GM12878 (cell line): ENCODE results near the gene PACS1. TPM values are rescaled to one million over a fixed set of nuclear protein-coding genes. Genes with fewer than 3 reads are reported as not detected.

Experiments used
- ATAC-seq: fragments of 200-7000 bp; cut with Tn5 transposase; 3 replicates; pipeline ENCODE4 v1.9.1; 2020; ENCODE audit warnings: mild to moderate bottlenecking, moderate library complexity
- BruUV-seq: library from RNA; stranded (reverse); fragments of 400-500 nt; replicated peaks from 2 replicates; lab custom pipeline; 2021; lab: Mats Ljungman, UMichigan
- CTCF ChIA-PET: fragments of 300-600 bp; sonication (Branson Sonifier 250); formaldehyde crosslinking; extraction: SDS; loops from one replicate; lab custom pipeline; 2021; ENCODE audit warnings: inconsistent platforms; lab: Yijun Ruan, JAX
- POLR2A ChIA-PET: fragments of 350-600 bp; formaldehyde crosslinking; extraction: SDS; loops from one replicate; lab custom pipeline; 2021; ENCODE audit warnings: inconsistent platforms; lab: Charles Lee
- RAD21 ChIA-PET: fragments of 300-600 bp; sonication (Branson Sonifier 250); formaldehyde crosslinking; loops from one replicate; lab custom pipeline; 2023; ENCODE audit warnings: antibody characterized with exemption; ENCODE audit not compliant: unreplicated experiment; lab: Charles Lee
- SMC1A ChIA-PET: fragments of 300-600 bp; sonication (Branson Sonifier 250); formaldehyde crosslinking; loops from one replicate; lab custom pipeline; 2023; ENCODE audit not compliant: unreplicated experiment, uncharacterized antibody; lab: Charles Lee
- DNase-seq: peaks from one replicate; pipeline ENCODE4 v3.0.0-alpha.2; 2011; ENCODE audit warnings: low read depth, low spot score
- FAIRE-seq: peaks from 3 replicates; lab custom pipeline; 2011; peaks lifted over from hg19 to GRCh38; lab: Jason Lieb, UNC
- H2AFZ ChIP-seq: 2 replicates; pipeline ENCODE4 v1.6.0; 2011; ENCODE audit warnings: low read depth, low read length, control low read depth; ENCODE audit not compliant: control insufficient read depth
- H3K27ac ChIP-seq: 2 replicates; pipeline ENCODE4 v1.5.1; 2011; ENCODE audit warnings: control low read depth; ENCODE audit not compliant: control insufficient read depth, insufficient read depth
- H3K27me3 ChIP-seq, 2 experiments: replicated peaks in 1 of 2; 2 replicates each; pipeline versions ENCODE4 v1.6.0 to v1.6.1; 2011; ENCODE audit warnings: low read length in 1 of 2; ENCODE audit not compliant: control insufficient read depth in 2 of 2, insufficient read depth in 2 of 2
- H3K36me3 ChIP-seq, 2 experiments: 2 replicates each; pipeline ENCODE4 v1.5.1; 2011; ENCODE audit warnings: low read length in 1 of 2; ENCODE audit not compliant: control insufficient read depth in 2 of 2, insufficient read depth in 2 of 2
- H3K4me1 ChIP-seq: 2 replicates; pipeline ENCODE4 v1.6.1; 2011; ENCODE audit warnings: mild to moderate bottlenecking, low read length, moderate library complexity, mixed read lengths; ENCODE audit not compliant: control insufficient read depth, insufficient read depth
- H3K4me2 ChIP-seq: 2 replicates; pipeline ENCODE4 v1.6.0; 2011; ENCODE audit warnings: control low read depth; ENCODE audit not compliant: control insufficient read depth, insufficient read depth
- H3K4me3 ChIP-seq: fragments of 200-600 bp; sonication (generic); 2 replicates; pipeline ENCODE4 v1.5.1; 2016
- H3K79me2 ChIP-seq: 2 replicates; pipeline ENCODE4 v1.6.0; 2011; ENCODE audit warnings: low read length; ENCODE audit not compliant: control insufficient read depth, insufficient read depth
- H3K9ac ChIP-seq: 2 replicates; pipeline ENCODE4 v1.8.0; 2011; ENCODE audit warnings: low read length, control low read depth, mixed read lengths; ENCODE audit not compliant: control insufficient read depth, insufficient read depth
- H3K9me3 ChIP-seq: replicated peaks from 3 replicates; pipeline ENCODE4 v1.5.1; 2011; ENCODE audit warnings: mild to moderate bottlenecking, low read length; ENCODE audit not compliant: control insufficient read depth, insufficient read depth
- H4K20me1 ChIP-seq: 2 replicates; pipeline ENCODE4 v1.6.0; 2011; ENCODE audit not compliant: control insufficient read depth, insufficient read depth
- CEBPB ChIP-seq, 2 experiments: fragments of 150-350 bp in 1 of 2; IDR thresholded peaks; 2 replicates each; pipeline ENCODE4 v1.6.1; 2012 to 2014; ENCODE audit warnings: low read depth in 2 of 2, low read length in 2 of 2, borderline replicate concordance in 1 of 2, inconsistent platforms in 1 of 2
- EZH2 ChIP-seq: IDR thresholded peaks from 2 replicates; pipeline ENCODE4 v1.6.1; 2012; ENCODE audit warnings: low read depth, mild to moderate bottlenecking, control low read depth, inconsistent platforms, low read length, borderline replicate concordance; ENCODE audit not compliant: control insufficient read depth
- FOS ChIP-seq: IDR thresholded peaks from 3 replicates; pipeline ENCODE4 v1.6.1; 2011; ENCODE audit warnings: borderline replicate concordance; ENCODE audit not compliant: insufficient read length; ENCODE audit errors: extremely low read depth
- KAT2A ChIP-seq: conservative IDR thresholded peaks from 2 replicates; pipeline ENCODE4 v1.6.1; 2011; ENCODE audit warnings: low read depth, low read length; ENCODE audit not compliant: control insufficient read depth
- MTA3 ChIP-seq: IDR thresholded peaks from 2 replicates; pipeline ENCODE4 v1.6.1; 2012; ENCODE audit warnings: low read length, inconsistent platforms, borderline replicate concordance
- NFXL1 ChIP-seq: fragments of 450-650 bp; IDR thresholded peaks from 2 replicates; pipeline ENCODE4 v1.6.1; 2017; ENCODE audit warnings: antibody characterized with exemption, mild to moderate bottlenecking, borderline replicate concordance
- RAD51 ChIP-seq: fragments of 450-650 bp; IDR thresholded peaks from 2 replicates; pipeline ENCODE4 v1.6.1; 2016; ENCODE audit warnings: moderate library complexity, mild to moderate bottlenecking, inconsistent platforms
- RELA ChIP-seq: fragments of 450-650 bp; IDR thresholded peaks from 2 replicates; pipeline ENCODE4 v1.8.0; 2014; ENCODE audit warnings: borderline replicate concordance; ENCODE audit not compliant: partially characterized antibody
- RFX5 ChIP-seq: IDR thresholded peaks from 2 replicates; pipeline ENCODE4 v1.6.1; 2011; ENCODE audit warnings: low read depth, low read length, improper control_type of control experiment
- SIN3A ChIP-seq: IDR thresholded peaks from 2 replicates; pipeline ENCODE4 v1.6.1; 2012; ENCODE audit warnings: low read depth, low read length, improper control_type of control experiment
- TARDBP ChIP-seq: IDR thresholded peaks from 2 replicates; pipeline ENCODE4 v1.6.1; 2016; ENCODE audit warnings: borderline replicate concordance
- ZNF384 ChIP-seq: IDR thresholded peaks from 2 replicates; pipeline ENCODE4 v1.6.1; 2012; ENCODE audit warnings: low read depth, mild to moderate bottlenecking, low read length, improper control_type of control experiment, borderline replicate concordance
- ZZZ3 ChIP-seq: IDR thresholded peaks from 2 replicates; pipeline ENCODE4 v1.6.1; 2011; ENCODE audit warnings: low read depth; ENCODE audit not compliant: control insufficient read depth, insufficient read length
- WGBS: methylation state at CpG from one replicate; pipeline ENCODE4 v1.1.6; 2016; ENCODE audit warnings: low lambda C conversion rate; ENCODE audit not compliant: insufficient replicate concordance, insufficient coverage; ENCODE audit errors: missing lambda C conversion rate; 5-methylcytosine and 5-hydroxymethylcytosine counted together
- in situ Hi-C: fragments of 300-500 bp; cut with MboI; formaldehyde crosslinking; loops from 9 replicates; pipeline ENCODE4 v1.14.3; 2018; ENCODE audit warnings: mixed read lengths
- intact Hi-C: fragments of 100-400 bp; cut with micrococcal nuclease; formaldehyde crosslinking; loops from one replicate; pipeline ENCODE4 v1.14.2; 2022; ENCODE audit not compliant: unreplicated experiment
- polyA plus RNA-seq, 11 experiments: library from polyadenylated mRNA; depleted of rRNA in 4 of 11; unstranded in 6 of 11; stranded (reverse) in 5 of 11; fragments of >200 nt; fragmentation: Nextera tagmentation in 4 of 11; fragmentation: Illumina TruSeq in 1 of 11; extraction: Ambion mirVana in 4 of 11; extraction: Trizol in 1 of 11; gene quantifications; 1 replicate in 1 of 11; 2 replicates in 10 of 11; pipeline versions ENCODE4 v1.2.1 to v1.2.3, GENCODE V29; 2011 to 2016; ENCODE audit warnings: inconsistent platforms in 2 of 11, missing spikeins in 2 of 11, low read depth in 1 of 11
- total RNA-seq, 4 experiments: library from RNA; depleted of rRNA in 3 of 4; stranded (reverse); fragments of >200 nt in 3 of 4; fragmentation: Illumina TruSeq in 1 of 4; extraction: Trizol in 1 of 4; gene quantifications; 2 replicates each; pipeline versions ENCODE4 v1.2.1 to v1.2.3, GENCODE V29; 2013 to 2021

Gene PACS1
- total and polyA plus RNA-seq, 10 of the 15 experiments (the other 5 are each of a cell fraction or from before 2014, with no cell fraction given): 1.1 to 74.3 (median 17.9) TPM

- H3K27me3 ChIP-seq: no peaks in the 10 kb centered on the region
- peaks cover 10% of the 10 kb centered on the region for H3K4me1 ChIP-seq
- H4K20me1 ChIP-seq: no peaks in the 10 kb centered on the region
- intact Hi-C loops: no loop called here
- H3K4me3 ChIP-seq: no peak overlapping the region
- WGBS: 88% methylated on average over 10 of the region's 10 CpGs
- CTCF ChIA-PET: no interaction called here
- TF ChIP-seq RAD51: no peak
- no peak for TF ChIP-seq NFXL1
- no peak for TF ChIP-seq KAT2A
- TF ChIP-seq CEBPB (IDR thresholded peaks at IDR 0.05; ENCODE audit: borderline replicate concordance in 1 of 2, low read depth in 2 of 2, low read length in 2 of 2): no peak
- TF ChIP-seq SIN3A: no peak
- TF ChIP-seq TARDBP: no peak
- TF ChIP-seq RFX5: no peak
- TF ChIP-seq EZH2: no peak
- TF ChIP-seq FOS: no peak
- TF ChIP-seq ZZZ3: no peak
- no peak for TF ChIP-seq ZNF384
- no peak for TF ChIP-seq MTA3
- no peak for TF ChIP-seq RELA
- TF ChIP-seq, all 136 proteins: peak for 0
- H3K36me3 ChIP-seq: peaks cover 11 to 33% of the 10 kb centered on the region in 2 experiments
- ATAC-seq (no peak), FAIRE-seq (no peak), DNase-seq (no peak)
- ChIA-PET RAD21 (no interaction called here), POLR2A (no interaction called here), SMC1A (no interaction called here)
- H3K9me3 ChIP-seq: no peaks in the 10 kb centered on the region
- no TSS peak for BruUV-seq
- no peak overlapping the region for H3K4me2 ChIP-seq
- H3K79me2 ChIP-seq: peaks cover 10% of the 10 kb centered on the region
- H3K9ac ChIP-seq: no peak overlapping the region
- H2AFZ ChIP-seq: no peak overlapping the region
- H3K27ac ChIP-seq: no peak overlapping the region
- in situ Hi-C loops: no loop called here
Observed at GRCh38 chr11:66263785-66264184, 193.7 kb downstream of the PACS1 start.
